Fibroblast of mammary gland (primary cell): Measurements from ENCODE around the gene ARHGEF28.

Experiments used
- DNase-seq: peaks from one replicate; pipeline ENCODE4 v3.0.0-alpha.2; 2010; ENCODE audit warnings: low read depth
- H3K4me3 ChIP-seq: 2 replicates; pipeline ENCODE4 v1.5.1; 2011; ENCODE audit warnings: low read depth, mild to moderate bottlenecking, low read length, moderate library complexity; ENCODE audit not compliant: control insufficient read depth
- CTCF ChIP-seq: conservative IDR thresholded peaks from 2 replicates; pipeline ENCODE4 v1.5.1; 2011; ENCODE audit warnings: low read depth, low read length, inconsistent platforms; ENCODE audit not compliant: control insufficient read depth, insufficient read depth

Gene ARHGEF28

GRCh38 chr5:73625944-73626811 lies at the start of gene ARHGEF28:
Gene ARHGEF28 (plus strand): TSS chr5:73626196. CDS start chr5:73684852, 58,656 bp downstream.
- DNase-seq, result peak; percentile 38
- peak within 1 kb of the TSS; percentile 54 for H3K4me3 ChIP-seq
- TF ChIP-seq CTCF, result no peak

- no peak for DNase-seq
- no peak overlapping the region for H3K4me3 ChIP-seq
- TF ChIP-seq CTCF, result no peak
Measured at GRCh38 chr5:73582285-73583145, 43.5 kb upstream of the ARHGEF28 start.

- no peak overlapping the region for H3K4me3 ChIP-seq
- DNase-seq, result no peak
- no peak for TF ChIP-seq CTCF
Measured at GRCh38 chr5:73587923-73588322, 38.1 kb upstream of the ARHGEF28 start.

GRCh38 chr5:73591102-73591695 lies 34.8 kb upstream of the ARHGEF28 start:
- peak; percentile 95 for DNase-seq
- H3K4me3 ChIP-seq, result no peak overlapping the region
- TF ChIP-seq CTCF, result peak; percentile 78

GRCh38 chr5:73591698-73592501 lies 34.1 kb upstream of the ARHGEF28 start:
- no peak for TF ChIP-seq CTCF
- H3K4me3 ChIP-seq, result no peak overlapping the region
- peak; percentile 81 for DNase-seq

- TF ChIP-seq CTCF, result no peak
- H3K4me3 ChIP-seq, result no peak overlapping the region
- DNase-seq, result peak; percentile 57
Measured at GRCh38 chr5:73592551-73592950, 33.4 kb upstream of the ARHGEF28 start.
